DOHH2 (cell line): ENCODE results near the gene SLC16A6.
"Not testable (repeated sequence)": the region's sequence is repeated elsewhere in the genome, so short reads cannot be mapped to it uniquely, and the experiment has no call there.

Source experiments
- H3F3A ChIP-seq: fragments of 200-600 bp; sonication (generic), shearing (Covaris generic); 2 replicates; pipeline ENCODE4 v1.6.0; 2016; ENCODE audit warnings: antibody characterized with exemption, mild to moderate bottlenecking; ENCODE audit not compliant: control insufficient read depth, insufficient read depth
- H3K27ac ChIP-seq: fragments of 200-600 bp; sonication (generic); 2 replicates; pipeline ENCODE4 v1.5.1; 2014; ENCODE audit warnings: low read depth, mild to moderate bottlenecking, low read length, moderate library complexity
- H3K27me3 ChIP-seq: fragments of 200-600 bp; sonication (generic); 2 replicates; pipeline ENCODE4 v1.6.1; 2014; ENCODE audit warnings: mild to moderate bottlenecking, low read length, mixed read lengths; ENCODE audit not compliant: control insufficient read depth
- H3K36me3 ChIP-seq: fragments of 200-600 bp; sonication (generic); 2 replicates; pipeline ENCODE4 v1.6.1; 2014; ENCODE audit warnings: mild to moderate bottlenecking, low read length, moderate library complexity, mixed read lengths; ENCODE audit not compliant: control insufficient read depth
- H3K4me1 ChIP-seq: fragments of 200-600 bp; sonication (generic); 2 replicates; pipeline ENCODE4 v1.6.1; 2014; ENCODE audit warnings: mild to moderate bottlenecking, low read length, mixed read lengths; ENCODE audit not compliant: control insufficient read depth
- H3K4me2 ChIP-seq: fragments of 200-600 bp; sonication (generic); 2 replicates; pipeline ENCODE4 v1.6.0; 2014; ENCODE audit warnings: mild to moderate bottlenecking, low read length, moderate library complexity
- H3K4me3 ChIP-seq: fragments of 200-600 bp; sonication (generic); 2 replicates; pipeline ENCODE4 v1.5.1; 2014; ENCODE audit warnings: mild to moderate bottlenecking, low read length, mixed read lengths
- H3K79me2 ChIP-seq: fragments of 200-600 bp; sonication (generic); 2 replicates; pipeline ENCODE4 v1.6.1; 2014; ENCODE audit warnings: mild to moderate bottlenecking, low read length, mixed read lengths; ENCODE audit not compliant: control insufficient read depth
- H3K9me2 ChIP-seq: fragments of 200-600 bp; sonication (generic); replicated peaks from 2 replicates; pipeline ENCODE4 v1.6.1; 2014; ENCODE audit warnings: mild to moderate bottlenecking, low read length, mixed read lengths; ENCODE audit not compliant: control insufficient read depth
- H3K9me3 ChIP-seq: fragments of 200-600 bp; sonication (generic); 2 replicates; pipeline ENCODE4 v1.6.1; 2014; ENCODE audit warnings: antibody characterized with exemption, low read length, mixed read lengths; ENCODE audit not compliant: control insufficient read depth, insufficient read depth
- H4K20me1 ChIP-seq: fragments of 200-600 bp; sonication (generic); 2 replicates; pipeline ENCODE4 v1.6.0; 2014; ENCODE audit warnings: low read depth, mild to moderate bottlenecking, antibody characterized with exemption, low read length, moderate library complexity; ENCODE audit not compliant: control insufficient read depth, insufficient read depth
- EZH2phosphoT487 ChIP-seq: fragments of 200-600 bp; sonication (generic); IDR thresholded peaks from 2 replicates; pipeline ENCODE4 v1.6.1; 2017; ENCODE audit warnings: borderline replicate concordance, mild to moderate bottlenecking, antibody characterized with exemption, low read length, moderate library complexity, mixed read lengths
- TF ChIP-seq, protein P1 (sequence below): fragments of 200-600 bp; sonication (generic); IDR thresholded peaks from one replicate; pipeline ENCODE4 v1.5.1; 2014; ENCODE audit warnings: antibody characterized with exemption, mild to moderate bottlenecking, low read depth, low read length; ENCODE audit not compliant: poor library complexity, severe bottlenecking

SLC16A6 gene

DNA sequence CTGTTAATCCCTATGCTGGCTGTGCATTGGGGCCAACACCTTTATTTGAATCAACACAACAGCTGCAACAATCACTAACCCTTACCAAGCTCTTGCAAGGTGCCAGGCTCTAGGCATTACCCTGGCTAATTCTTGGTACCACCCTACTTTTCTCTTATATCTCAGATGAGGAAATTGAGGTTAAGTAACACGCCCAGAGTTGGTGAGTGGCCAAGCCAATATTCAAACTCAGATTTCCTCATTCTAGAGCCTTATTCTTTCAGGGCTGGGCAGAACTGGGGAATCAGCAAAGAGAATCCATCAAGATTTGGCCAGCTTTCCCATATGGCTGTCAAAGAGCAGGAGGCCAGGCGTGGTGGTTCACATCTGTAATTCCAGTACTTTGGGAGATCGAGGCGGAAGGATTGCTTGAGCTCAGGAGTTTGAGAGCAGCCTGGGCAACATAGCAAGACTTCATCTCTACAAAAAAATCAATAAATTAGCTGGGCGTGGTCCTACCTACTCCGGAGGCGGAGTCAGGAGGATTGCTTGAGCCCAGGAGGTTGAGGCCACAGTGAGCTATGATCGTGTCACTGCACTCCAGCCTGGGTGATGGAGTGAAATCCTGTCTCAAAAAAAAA is 24.1 kb upstream of the SLC16A6 start:
- Histone ChIP-seq H3K27ac (no peak overlapping the region), H3K4me1 (no peaks in the 10 kb centered on the region), H3F3A (no peaks in the 10 kb centered on the region), H3K36me3 (no peaks in the 10 kb centered on the region), H3K4me3 (no peak overlapping the region), H3K27me3 (no peaks in the 10 kb centered on the region), H4K20me1 (no peaks in the 10 kb centered on the region), H3K9me3 (no peaks in the 10 kb centered on the region), H3K4me2 (no peak overlapping the region), H3K79me2 (no peaks in the 10 kb centered on the region), H3K9me2 (no peaks in the 10 kb centered on the region)
- TF ChIP-seq EZH2phosphoT487, result no peak
- TF ChIP-seq, protein P1, sequence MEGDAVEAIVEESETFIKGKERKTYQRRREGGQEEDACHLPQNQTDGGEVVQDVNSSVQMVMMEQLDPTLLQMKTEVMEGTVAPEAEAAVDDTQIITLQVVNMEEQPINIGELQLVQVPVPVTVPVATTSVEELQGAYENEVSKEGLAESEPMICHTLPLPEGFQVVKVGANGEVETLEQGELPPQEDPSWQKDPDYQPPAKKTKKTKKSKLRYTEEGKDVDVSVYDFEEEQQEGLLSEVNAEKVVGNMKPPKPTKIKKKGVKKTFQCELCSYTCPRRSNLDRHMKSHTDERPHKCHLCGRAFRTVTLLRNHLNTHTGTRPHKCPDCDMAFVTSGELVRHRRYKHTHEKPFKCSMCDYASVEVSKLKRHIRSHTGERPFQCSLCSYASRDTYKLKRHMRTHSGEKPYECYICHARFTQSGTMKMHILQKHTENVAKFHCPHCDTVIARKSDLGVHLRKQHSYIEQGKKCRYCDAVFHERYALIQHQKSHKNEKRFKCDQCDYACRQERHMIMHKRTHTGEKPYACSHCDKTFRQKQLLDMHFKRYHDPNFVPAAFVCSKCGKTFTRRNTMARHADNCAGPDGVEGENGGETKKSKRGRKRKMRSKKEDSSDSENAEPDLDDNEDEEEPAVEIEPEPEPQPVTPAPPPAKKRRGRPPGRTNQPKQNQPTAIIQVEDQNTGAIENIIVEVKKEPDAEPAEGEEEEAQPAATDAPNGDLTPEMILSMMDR, result no peak

DNA sequence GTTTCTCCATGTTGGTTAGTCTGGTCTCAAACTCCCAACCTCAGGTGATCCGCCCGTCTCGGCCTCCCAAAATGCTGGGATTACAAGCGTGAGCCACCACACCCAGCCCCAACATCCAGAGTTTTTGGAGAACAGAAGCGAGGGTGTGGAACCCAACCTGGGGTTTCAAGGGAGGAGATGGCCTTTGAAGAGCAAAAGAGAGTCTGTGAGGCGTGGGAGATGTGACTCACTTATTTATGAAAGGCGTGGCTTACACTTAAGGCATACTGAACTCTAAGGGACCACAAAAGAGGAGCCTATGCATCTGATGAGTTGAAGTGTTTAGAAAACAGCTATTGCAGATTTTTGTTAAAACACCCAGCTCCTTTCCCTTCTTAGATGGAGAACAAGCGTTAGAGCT is 19.2 kb upstream of the SLC16A6 start:
- H3K36me3 ChIP-seq, result peaks cover 3% of the 10 kb centered on the region; the same call in 1 of the 2 replicates
- H3K4me1 ChIP-seq, result no peaks in the 10 kb centered on the region
- H3F3A ChIP-seq, result no peaks in the 10 kb centered on the region
- no peaks in the 10 kb centered on the region for H3K9me2 ChIP-seq
- no peaks in the 10 kb centered on the region for H3K9me3 ChIP-seq
- H3K79me2 ChIP-seq, result no peaks in the 10 kb centered on the region
- H3K4me2 ChIP-seq, result no peak overlapping the region
- H3K27ac ChIP-seq, result no peak overlapping the region
- TF ChIP-seq, protein P1, result no peak
- no peak for TF ChIP-seq EZH2phosphoT487
- H4K20me1 ChIP-seq, result no peaks in the 10 kb centered on the region
- no peaks in the 10 kb centered on the region for H3K27me3 ChIP-seq
- H3K4me3 ChIP-seq, result no peak overlapping the region

DNA sequence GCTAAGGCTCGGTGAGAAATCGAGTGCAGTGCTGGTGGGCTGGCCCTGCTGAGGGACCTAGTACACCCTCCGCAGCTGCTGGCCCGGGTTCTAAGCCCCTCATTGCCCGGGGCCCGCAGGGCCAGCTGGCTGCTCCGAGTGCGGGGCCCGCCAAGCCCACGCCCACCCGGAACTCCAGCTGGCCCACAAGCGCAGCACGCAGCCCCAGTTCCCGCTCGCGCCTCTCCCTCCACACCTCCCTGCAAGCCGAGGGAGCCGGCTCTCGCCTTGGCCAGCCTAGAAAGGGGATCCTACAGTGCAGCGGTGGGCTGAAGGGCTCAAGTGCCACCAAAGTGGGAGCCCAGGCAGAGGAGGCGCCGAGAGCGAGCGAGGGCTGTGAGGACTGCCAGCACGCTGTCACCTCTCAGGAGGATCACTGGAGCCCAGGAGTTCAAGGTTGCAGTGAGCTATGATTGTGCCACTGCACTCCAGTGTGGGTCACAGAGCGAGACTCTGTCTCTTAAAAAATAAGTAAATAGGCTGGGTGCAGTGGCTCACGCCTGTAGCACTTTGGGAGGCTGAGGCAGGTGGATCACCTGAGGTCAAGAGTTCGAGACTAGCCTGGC is 18.2 kb upstream of the SLC16A6 start:
- not testable (repeated sequence) for H3K27me3 ChIP-seq, H3K79me2 ChIP-seq, H3F3A ChIP-seq, H3K4me1 ChIP-seq, H3K36me3 ChIP-seq, H3K9me2 ChIP-seq, H3K9me3 ChIP-seq, H3K4me2 ChIP-seq, H3K4me3 ChIP-seq, H3K27ac ChIP-seq, H4K20me1 ChIP-seq

DNA sequence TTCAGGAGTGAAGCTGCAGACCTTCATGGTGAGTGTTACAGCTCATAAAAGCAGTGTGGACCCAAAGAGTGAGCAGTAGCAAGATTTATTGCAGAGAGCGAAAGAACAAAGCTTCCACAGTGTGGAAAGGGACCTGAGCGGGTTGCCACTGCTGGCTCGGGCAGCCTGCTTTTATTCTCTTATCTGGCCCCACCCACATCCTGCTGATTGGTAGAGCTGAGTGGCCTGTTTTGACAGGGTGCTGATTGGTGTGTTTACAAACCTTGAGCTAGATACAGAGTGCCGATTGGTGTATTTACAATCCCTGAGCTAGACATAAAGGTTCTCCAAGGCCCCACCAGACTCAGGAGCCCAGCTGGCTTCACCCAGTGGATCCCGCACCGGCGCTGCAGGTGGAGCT is 17.6 kb upstream of the SLC16A6 start:
- not testable (repeated sequence) for H3K27ac ChIP-seq, H3K27me3 ChIP-seq, H4K20me1 ChIP-seq, H3K9me3 ChIP-seq, H3K4me1 ChIP-seq, H3K9me2 ChIP-seq, H3K36me3 ChIP-seq, H3K79me2 ChIP-seq, H3K4me2 ChIP-seq, H3K4me3 ChIP-seq, H3F3A ChIP-seq
